Neural cell (in vitro differentiated cells): ENCODE results near the gene ZC3H12D.

Experiments used
- RAD21 ChIP-seq: fragments of 450-650 bp; conservative IDR thresholded peaks from 2 replicates; pipeline ENCODE4 v1.6.1; 2014; ENCODE audit warnings: antibody characterized with exemption, mild to moderate bottlenecking, moderate library complexity
- TF ChIP-seq, protein P1 (sequence below): fragments of 450-650 bp; IDR thresholded peaks from 2 replicates; pipeline ENCODE4 v1.5.1; 2014; ENCODE audit warnings: antibody characterized with exemption, mild to moderate bottlenecking, moderate library complexity; ENCODE audit not compliant: poor library complexity, severe bottlenecking

DNA sequence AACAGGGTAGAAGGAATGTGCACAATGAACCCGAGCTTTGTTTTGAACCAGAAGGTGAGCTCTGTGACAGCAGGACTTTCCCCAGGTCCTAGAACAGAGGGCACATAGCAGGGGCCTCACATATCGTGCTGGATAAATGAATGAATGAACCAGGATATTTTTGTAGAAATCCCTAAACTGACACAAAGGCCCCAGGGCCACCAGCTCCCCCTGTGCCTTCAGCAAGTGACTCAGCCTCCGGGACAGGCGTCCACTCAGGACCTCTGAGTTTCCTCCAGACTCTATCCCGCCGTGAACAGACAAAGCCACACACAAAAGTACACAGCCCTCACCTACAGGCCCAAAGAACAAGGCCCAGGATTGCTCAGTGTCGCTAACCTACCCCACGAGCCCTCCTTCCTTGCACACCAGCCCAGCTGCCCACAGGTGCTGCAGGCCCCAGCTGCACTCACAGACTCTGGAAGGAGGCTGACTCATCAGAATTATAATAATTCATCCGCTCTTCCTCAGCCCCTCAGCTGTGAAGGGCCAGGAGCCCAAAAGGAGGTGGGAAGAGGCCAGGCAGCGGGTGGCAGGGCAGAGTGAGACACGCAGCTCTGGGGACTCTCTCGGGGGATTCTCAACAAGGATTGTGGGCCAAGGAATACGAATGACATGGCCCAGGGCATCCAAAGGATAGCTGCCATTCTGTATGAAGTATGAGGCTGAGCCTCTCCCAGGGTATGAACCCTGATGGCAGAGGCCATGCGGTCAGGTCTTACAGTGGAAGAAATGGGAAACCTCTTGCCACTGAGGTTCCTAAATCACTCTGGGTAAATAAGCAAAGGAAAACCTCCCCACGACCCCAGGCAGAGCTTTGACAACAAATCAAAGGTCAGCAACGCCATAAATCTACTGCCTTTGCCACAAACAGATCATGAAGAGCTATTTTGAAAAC, 43.8 kb downstream of the ZC3H12D start:
- TF ChIP-seq, protein P1, sequence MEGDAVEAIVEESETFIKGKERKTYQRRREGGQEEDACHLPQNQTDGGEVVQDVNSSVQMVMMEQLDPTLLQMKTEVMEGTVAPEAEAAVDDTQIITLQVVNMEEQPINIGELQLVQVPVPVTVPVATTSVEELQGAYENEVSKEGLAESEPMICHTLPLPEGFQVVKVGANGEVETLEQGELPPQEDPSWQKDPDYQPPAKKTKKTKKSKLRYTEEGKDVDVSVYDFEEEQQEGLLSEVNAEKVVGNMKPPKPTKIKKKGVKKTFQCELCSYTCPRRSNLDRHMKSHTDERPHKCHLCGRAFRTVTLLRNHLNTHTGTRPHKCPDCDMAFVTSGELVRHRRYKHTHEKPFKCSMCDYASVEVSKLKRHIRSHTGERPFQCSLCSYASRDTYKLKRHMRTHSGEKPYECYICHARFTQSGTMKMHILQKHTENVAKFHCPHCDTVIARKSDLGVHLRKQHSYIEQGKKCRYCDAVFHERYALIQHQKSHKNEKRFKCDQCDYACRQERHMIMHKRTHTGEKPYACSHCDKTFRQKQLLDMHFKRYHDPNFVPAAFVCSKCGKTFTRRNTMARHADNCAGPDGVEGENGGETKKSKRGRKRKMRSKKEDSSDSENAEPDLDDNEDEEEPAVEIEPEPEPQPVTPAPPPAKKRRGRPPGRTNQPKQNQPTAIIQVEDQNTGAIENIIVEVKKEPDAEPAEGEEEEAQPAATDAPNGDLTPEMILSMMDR: no peak
- TF ChIP-seq RAD21: no peak
